HG03159 (cell line): Measurements from ENCODE around the gene FKBP6.
"Not testable (repeated sequence)": the region's sequence is repeated elsewhere in the genome, so short reads cannot be mapped to it uniquely, and the experiment has no call there.

Source experiments
- ATAC-seq: cut with Tn5 transposase; IDR thresholded peaks from one replicate; pipeline ENCODE4 v1.9.1; 2021; ENCODE audit warnings: mild to moderate bottlenecking, moderate library complexity; ENCODE audit not compliant: unreplicated experiment

Gene FKBP6

GRCh38 chr7:73387908-73388414 is 60.0 kb downstream of the FKBP6 start:
- no peak for ATAC-seq

GRCh38 chr7:73391396-73391795 is 63.4 kb downstream of the FKBP6 start:
- ATAC-seq: no peak

DNA sequence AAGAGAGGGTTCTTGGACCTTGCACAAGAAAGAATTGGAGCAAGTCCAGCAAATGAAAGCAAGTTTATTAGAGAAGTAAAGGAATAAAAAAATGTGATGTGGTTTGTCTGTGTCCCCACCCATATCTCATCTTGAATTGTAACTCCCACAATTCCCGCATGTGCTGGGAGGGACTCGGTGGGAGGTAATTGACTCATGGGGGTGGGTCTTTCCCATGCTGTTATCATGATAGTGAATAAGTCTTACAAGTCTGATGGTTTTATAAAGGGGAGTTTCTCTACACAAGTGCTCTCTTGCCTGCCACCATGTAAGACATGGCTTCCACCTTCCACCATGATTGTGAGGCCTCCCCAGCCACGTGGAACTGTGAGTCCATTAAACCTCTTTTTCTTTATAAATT is 66.5 kb downstream of the FKBP6 start:
- no peak for ATAC-seq

- ATAC-seq: no peak
Observed at GRCh38 chr7:73395538-73396503, 67.9 kb downstream of the FKBP6 start.

- no peak for ATAC-seq
Observed at GRCh38 chr7:73397521-73398281, 69.7 kb downstream of the FKBP6 start.

GRCh38 chr7:73399185-73400050 is 71.5 kb downstream of the FKBP6 start:
- ATAC-seq: not testable (repeated sequence)

GRCh38 chr7:73404860-73405259 is 76.9 kb downstream of the FKBP6 start:
- not testable (repeated sequence) for ATAC-seq
